ENCODE measurements around the gene CA10. TPM values are rescaled to one million over a fixed set of nuclear protein-coding genes. Genes with fewer than 3 reads are reported as not detected.

CA10 gene
- total RNA-seq, 1 experiment from 2014 or later = 0.46 TPM

DNA sequence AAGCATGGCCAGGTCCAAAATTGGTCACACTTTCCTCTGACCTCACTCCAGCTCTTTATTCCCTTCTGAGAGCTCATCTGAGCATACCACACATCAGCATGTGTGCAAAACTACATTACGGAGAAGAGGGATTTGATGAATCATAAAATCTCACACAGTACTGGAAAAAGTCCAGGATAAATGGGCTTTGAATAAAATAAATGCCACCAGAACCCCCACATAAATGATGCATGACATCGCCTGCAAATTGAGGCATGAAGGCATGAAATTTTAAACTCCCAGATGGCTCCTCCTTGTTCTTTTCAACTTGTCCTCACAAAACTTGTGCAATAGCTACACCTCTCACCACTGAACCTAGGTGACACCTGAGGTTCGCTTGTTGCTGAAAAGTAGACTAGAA, 439.5 kb downstream of the CA10 start:
- H3K4me2 ChIP-seq (ENCODE audit: insufficient read depth, insufficient read length, low read length) = no peak overlapping the region
- H3K18ac ChIP-seq (ENCODE audit: insufficient read length, low read depth, low read length) = no peak overlapping the region
- H3K36me3 Mint-ChIP-seq (ENCODE audit: insufficient read depth in 1 of 3, low read depth in 3 of 3) = no peaks in the 10 kb centered on the region
- H4K8ac ChIP-seq (replicated peaks; ENCODE audit: insufficient read length, low read depth, low read length) = no peak overlapping the region
- H3K23ac ChIP-seq (ENCODE audit: insufficient read length, low read depth, low read length) = no peak overlapping the region
- H2BK20ac ChIP-seq (ENCODE audit: low read depth, low read length, poor library complexity, severe bottlenecking) = no peak overlapping the region
- H2BK12ac ChIP-seq (ENCODE audit: insufficient read length, low read depth, low read length) = no peak overlapping the region
- no peak overlapping the region for H4K91ac ChIP-seq (ENCODE audit: insufficient read length, low read depth, low read length)
- H3K56ac ChIP-seq (ENCODE audit: insufficient read length, low read depth, low read length) = no peak overlapping the region
- no peak overlapping the region for H2AK5ac ChIP-seq (ENCODE audit: insufficient read length, low read length)
- no peaks in the 10 kb centered on the region for H3K9me3 Mint-ChIP-seq
- H3K27me3 ChIP-seq (ENCODE audit: insufficient read depth, low read length) = no peaks in the 10 kb centered on the region
- H3K4ac ChIP-seq (ENCODE audit: low read depth, low read length) = no peak overlapping the region
- no peaks in the 10 kb centered on the region for H3K9me3 ChIP-seq (ENCODE audit: control insufficient read depth, low read depth, low read length)
- no peak overlapping the region for H2BK120ac ChIP-seq (ENCODE audit: low read depth, low read length, poor library complexity, severe bottlenecking)
- H3T11ph ChIP-seq (ENCODE audit: low read length) = no peak overlapping the region
- H3K79me2 ChIP-seq (ENCODE audit: insufficient read depth, low read length) = no peaks in the 10 kb centered on the region
- no peaks in the 10 kb centered on the region for H3K27me3 Mint-ChIP-seq (ENCODE audit: low read depth)
- no peak overlapping the region for H4K5ac ChIP-seq (ENCODE audit: insufficient read length, low read depth, low read length)
- H3K4me3 Mint-ChIP-seq = no peak overlapping the region
- TF ChIP-seq, protein P1, sequence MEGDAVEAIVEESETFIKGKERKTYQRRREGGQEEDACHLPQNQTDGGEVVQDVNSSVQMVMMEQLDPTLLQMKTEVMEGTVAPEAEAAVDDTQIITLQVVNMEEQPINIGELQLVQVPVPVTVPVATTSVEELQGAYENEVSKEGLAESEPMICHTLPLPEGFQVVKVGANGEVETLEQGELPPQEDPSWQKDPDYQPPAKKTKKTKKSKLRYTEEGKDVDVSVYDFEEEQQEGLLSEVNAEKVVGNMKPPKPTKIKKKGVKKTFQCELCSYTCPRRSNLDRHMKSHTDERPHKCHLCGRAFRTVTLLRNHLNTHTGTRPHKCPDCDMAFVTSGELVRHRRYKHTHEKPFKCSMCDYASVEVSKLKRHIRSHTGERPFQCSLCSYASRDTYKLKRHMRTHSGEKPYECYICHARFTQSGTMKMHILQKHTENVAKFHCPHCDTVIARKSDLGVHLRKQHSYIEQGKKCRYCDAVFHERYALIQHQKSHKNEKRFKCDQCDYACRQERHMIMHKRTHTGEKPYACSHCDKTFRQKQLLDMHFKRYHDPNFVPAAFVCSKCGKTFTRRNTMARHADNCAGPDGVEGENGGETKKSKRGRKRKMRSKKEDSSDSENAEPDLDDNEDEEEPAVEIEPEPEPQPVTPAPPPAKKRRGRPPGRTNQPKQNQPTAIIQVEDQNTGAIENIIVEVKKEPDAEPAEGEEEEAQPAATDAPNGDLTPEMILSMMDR (conservative IDR thresholded peaks at IDR 0.05) = no peak
- no peak overlapping the region for H3K14ac ChIP-seq (ENCODE audit: insufficient read depth, low read length)
- no peaks in the 10 kb centered on the region for H4K20me1 ChIP-seq (ENCODE audit: control insufficient read depth, insufficient read depth, insufficient read length)
- H2AFZ ChIP-seq (ENCODE audit: low read length) = no peak overlapping the region
- no peaks in the 10 kb centered on the region for H3K4me1 Mint-ChIP-seq
- H3K27ac Mint-ChIP-seq = no peak overlapping the region
- no peaks in the 10 kb centered on the region for H3K4me1 ChIP-seq (ENCODE audit: insufficient read depth, low read length)
- no peaks in the 10 kb centered on the region for H3K79me1 ChIP-seq (ENCODE audit: insufficient read depth, low read depth, low read length, poor library complexity, severe bottlenecking)
- no peak overlapping the region for H3K9ac ChIP-seq (ENCODE audit: extremely low read depth, insufficient read length, low read length)
- DNase-seq = no peak
- no peak overlapping the region for H2BK15ac ChIP-seq (ENCODE audit: low read depth, low read length)
- no peaks in the 10 kb centered on the region for H3K23me2 ChIP-seq (ENCODE audit: insufficient read length, low read depth, low read length, poor library complexity, severe bottlenecking)
- no peak overlapping the region for H2BK5ac ChIP-seq (ENCODE audit: insufficient read length, low read length)
- H3K27ac ChIP-seq (ENCODE audit: insufficient read length, low read depth, low read length) = no peak overlapping the region
- WGBS (ENCODE audit: extremely low coverage, insufficient read length, low lambda C conversion rate) = no CpG with 5 or more reads among the region's 3 CpGs

Data from H9 (cell line).